OCI-LY3 (cell line): ENCODE results near the gene MTHFD2L.

ENCODE experiments used
- CTCF ChIP-seq: fragments of 200-600, 300-600 bp; sonication (generic); IDR thresholded peaks from 2 replicates; pipeline ENCODE4 v1.5.1; 2014; ENCODE audit warnings: antibody characterized with exemption, low read length, low read depth
- EZH2phosphoT487 ChIP-seq: fragments of 200-600 bp; shearing (Covaris generic); IDR thresholded peaks from 2 replicates; pipeline ENCODE4 v1.6.1; 2018; ENCODE audit warnings: antibody characterized with exemption, mixed run types, low read depth

- no peak for TF ChIP-seq CTCF
- TF ChIP-seq EZH2phosphoT487 = no peak
These were observed 172.4 kb downstream of the MTHFD2L start for GRCh38 chr4:74330295-74330750.
